ENCODE data around the gene LOXHD1.

LOXHD1 gene

GRCh38 chr18:46657115-46657955, at the start of gene LOXHD1:
Gene LOXHD1 (minus strand): TSS chr18:46657220. CDS start chr18:46657033, 187 bp downstream.
- no peak for DNase-seq

DNA sequence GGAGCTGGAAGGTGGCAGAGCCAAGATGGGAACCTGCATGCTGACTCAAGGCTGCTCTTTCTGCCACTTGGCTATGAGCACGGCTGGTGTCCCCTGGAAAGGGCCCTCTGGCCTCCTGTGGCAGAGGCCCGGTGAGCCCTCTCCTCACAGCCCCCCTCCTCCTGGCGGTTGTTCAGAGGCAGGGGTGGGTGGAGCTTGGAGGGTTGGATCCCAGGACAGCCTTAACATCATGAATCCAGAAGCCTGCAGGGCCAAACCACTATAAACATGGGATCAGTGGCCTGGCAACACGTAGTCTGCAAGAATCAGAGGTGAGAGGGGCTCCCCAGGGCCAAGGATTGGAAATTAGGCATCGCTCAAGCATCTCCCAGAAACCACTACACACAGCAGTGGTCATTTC, 48.5 kb upstream of the LOXHD1 start:
- DNase-seq: no peak

GRCh38 chr18:46704816-46705215, 47.8 kb upstream of the LOXHD1 start:
- no peak for DNase-seq

GRCh38 chr18:46704189-46704588, 47.2 kb upstream of the LOXHD1 start:
- DNase-seq: no peak

- DNase-seq: no peak
These were observed 45.5 kb upstream of the LOXHD1 start for GRCh38 chr18:46702471-46702870.

- DNase-seq: peak; percentile 59
These were observed 43.2 kb upstream of the LOXHD1 start for GRCh38 chr18:46700066-46700824.

GRCh38 chr18:46696702-46697101, 39.7 kb upstream of the LOXHD1 start:
- no peak for DNase-seq

GRCh38 chr18:46696268-46696667, 39.2 kb upstream of the LOXHD1 start:
- no peak for DNase-seq

DNA sequence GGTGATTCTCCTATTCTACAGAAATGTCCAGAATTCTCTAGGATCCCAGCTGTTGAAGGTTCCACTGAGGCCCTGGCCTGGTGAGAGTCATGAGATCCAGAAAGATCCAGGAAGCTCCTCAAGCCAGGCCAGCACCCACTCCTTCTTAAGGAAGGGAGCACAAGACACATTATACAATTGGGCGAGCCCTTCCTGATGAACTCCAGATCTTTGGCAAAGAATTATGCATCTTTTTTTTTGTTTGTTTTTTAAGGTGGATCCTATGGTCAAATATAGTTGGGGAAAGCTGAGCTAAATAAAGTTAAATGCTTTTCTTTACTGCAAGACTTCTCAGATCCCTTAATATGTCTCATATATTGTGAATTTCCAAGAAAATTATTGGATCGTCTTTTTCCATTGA, 37.0 kb upstream of the LOXHD1 start:
- no peak for DNase-seq

GRCh38 chr18:46688853-46689525, 32.0 kb upstream of the LOXHD1 start:
- no peak for DNase-seq

DNA sequence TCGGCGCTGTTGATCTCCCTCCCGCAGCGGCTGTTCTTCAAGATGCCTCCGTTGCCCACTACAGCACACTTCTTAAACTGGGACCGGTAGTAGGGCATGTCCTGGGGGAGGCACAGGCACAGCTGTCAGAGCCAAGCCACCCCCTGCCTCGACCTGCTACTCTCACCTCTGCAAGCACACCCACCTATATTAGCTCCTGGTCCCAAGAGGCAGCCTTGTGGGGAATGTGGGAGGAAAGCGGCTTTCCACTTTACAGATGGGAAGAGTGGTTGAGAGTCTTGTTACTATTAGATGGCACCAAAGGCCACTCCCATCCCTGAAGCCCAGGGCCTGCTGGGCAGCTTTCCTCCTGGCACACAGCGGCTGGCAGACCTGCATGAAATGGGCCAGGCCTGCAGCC, 29.2 kb upstream of the LOXHD1 start:
- no peak for DNase-seq

DNA sequence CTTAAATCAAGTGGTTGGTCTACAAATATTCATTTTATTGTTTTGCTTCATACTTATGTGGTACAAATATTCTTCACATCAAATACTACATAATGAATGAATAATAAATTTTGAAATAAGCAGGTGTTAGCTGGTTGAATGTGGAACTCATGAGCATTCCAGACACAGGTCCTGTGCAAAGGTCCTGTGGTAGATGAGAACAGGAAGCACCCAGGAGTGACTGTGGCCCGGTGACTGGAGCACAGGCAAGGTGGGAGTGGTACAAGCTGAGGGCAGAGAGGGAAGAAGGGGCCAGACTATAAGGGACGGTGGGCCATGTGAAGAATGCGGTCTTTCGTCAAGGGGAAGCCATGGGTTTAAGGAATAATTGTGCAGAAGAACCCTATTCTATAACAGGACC, 26.2 kb upstream of the LOXHD1 start:
- no peak for DNase-seq

DNA sequence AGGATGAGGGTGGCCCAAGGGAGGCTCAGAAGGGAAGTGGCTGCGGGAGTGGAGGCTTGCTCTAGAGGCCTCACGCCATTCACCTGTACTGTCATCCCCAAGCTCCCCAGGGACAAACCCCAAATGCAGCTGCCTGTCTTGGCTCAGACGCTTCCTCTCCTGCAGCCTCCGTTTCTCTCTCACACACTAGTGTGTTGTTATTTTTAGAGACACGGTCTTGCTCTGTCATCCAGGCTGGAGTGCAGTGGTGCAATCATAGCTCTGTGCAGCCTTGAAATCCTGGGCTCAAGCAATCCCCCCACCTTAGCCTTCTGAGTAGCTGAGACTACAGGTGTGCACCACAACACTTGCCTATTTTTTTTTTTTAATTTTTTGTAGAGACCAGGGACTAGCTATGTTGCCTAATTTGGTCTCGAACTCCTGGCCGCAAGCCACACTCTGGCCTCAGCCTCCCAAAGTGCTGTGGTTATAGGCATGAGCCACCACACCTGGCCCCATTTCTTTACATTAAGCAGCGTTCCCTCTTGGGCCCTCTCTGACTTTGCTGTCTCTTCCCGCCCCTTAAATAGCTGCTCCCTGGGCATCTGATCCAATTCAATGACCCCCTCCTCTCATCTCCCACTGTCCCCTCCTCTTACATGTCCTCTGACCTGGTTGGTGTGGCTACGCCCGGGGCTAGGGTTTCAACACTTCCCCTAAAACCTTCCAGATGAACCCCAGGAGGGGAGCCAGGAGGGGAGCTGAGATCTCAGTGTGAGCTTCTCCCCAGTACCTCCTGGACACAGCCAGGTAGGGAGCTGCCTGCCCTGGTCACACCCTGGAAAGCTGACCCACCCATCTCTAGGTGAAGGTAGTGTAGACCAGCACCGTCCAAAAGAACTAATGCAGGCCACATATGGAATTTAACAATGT, 24.0 kb upstream of the LOXHD1 start:
- no peak for DNase-seq

DNA sequence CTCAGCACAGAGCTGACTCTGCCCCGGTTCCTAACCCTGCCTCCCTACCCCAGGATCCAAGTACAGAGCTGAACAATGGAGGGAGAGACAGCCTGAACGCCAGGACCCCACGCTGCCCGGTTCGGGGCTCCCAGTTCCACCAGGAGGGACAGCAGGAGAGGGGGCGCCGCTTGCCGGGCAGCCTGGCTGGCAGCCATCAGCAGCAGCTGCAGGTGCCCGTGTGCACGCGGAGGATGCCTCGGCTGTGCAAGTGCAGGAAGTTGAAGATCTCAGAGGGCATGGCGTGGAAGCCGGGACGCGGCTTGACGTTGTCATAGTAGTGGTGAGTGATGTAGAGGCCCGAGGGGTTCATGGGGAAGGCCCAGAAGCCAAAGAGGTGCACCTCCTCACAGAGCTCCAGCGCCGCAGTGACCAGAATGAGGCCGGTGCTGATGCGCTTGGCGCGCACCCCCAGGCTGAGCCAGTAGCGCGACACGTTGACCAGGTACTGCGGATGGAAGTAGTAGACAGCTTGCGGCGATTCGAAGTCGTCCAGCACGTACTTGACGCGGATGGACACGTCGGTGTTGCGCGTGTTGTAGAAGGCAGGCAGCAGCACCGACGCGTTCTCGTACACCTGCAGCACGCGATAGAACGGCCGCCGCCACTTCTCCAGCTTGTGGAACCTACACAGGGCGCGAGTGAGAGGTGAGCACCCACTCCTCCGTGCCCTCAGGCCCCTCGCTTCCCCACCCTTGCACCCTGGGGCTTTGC, 23.0 kb upstream of the LOXHD1 start:
- no peak for DNase-seq

DNA sequence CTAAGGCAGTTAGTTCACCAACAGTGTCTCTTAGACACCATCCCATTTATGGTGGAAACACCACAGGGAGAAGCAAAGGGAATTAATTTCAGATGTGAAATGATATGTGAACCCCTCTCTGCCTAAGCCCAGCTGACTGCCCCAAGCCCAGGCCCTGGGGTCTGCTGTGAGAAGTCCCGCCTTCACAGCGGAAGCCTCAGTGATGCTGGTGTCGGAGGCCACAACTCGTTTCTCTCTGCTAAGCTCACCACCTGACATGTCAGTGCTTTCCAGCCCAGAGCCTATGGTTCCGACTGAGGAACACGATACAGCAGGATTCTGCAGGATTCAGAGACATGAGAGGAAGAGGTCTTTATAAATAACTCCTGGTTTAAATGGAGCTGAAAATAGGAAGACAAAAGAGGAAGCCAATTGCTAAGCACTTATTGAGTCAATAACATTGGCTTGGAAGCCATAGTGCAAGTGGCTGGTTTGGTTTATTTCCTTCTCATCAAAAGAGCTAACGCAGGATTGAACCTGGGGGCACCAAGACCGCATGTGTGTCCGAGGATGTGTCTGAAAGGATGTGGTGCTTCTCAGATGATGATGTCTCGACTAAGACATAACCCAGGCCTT, 21.9 kb upstream of the LOXHD1 start:
- DNase-seq: no peak

- no peak for DNase-seq
These were observed 21.0 kb upstream of the LOXHD1 start for GRCh38 chr18:46678041-46678440.

- peak; percentile 11 for DNase-seq
These were observed 20.6 kb upstream of the LOXHD1 start for GRCh38 chr18:46677611-46678010.

- DNase-seq: no peak
These were observed 19.3 kb upstream of the LOXHD1 start for GRCh38 chr18:46676182-46676835.

DNA sequence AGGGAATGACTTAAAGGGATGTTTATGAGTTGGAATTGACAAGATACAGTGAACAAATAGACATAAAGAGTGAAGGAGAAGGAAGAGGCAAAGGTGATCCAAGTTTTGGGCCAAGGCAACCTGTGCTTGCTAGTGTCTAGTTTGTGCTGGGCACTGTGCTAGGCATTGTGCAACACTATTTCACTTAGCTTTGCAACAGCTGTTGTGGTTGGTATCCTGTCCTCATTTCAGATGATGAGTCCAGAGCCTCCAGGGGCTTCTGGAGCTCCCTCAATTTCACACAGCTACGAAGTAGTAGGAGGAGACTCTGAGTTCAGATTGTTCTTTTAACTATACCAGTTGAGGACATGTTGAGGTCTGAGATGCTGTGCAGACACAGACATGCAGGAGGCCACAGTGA, 18.1 kb upstream of the LOXHD1 start:
- no peak for DNase-seq

GRCh38 chr18:46672062-46672970, 15.3 kb upstream of the LOXHD1 start:
- DNase-seq: no peak

Data from NCI-H1694 treated with DMSO at 0.1 percent for 48 hours (cell line).